ENCODE measurements around the gene RICTOR. TPM values are rescaled to one million over a fixed set of nuclear protein-coding genes. Genes with fewer than 3 reads are reported as not detected.

RICTOR gene
- total RNA-seq, 1 donor from 2014 or later, result 34.2 TPM

DNA sequence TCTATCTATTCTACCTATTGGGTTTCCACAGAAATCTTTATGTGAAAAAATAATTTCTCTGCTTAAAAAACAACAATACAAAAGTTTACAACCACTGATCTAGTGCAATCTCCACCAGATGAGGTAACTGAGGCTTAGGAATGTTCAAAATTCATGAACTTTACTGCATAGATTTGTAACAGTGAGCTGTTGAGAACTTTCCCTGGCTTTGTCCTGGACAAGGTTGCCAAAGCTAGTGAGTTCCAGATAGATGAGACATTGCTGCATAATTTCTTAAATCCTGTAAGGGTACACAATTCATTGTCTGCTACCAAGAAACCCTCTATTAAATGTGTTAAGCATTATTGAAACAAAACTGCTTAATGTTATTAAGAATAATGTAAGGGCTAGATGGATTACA lies 125.7 kb downstream of the RICTOR start:
- peaks cover 7% of the 10 kb centered on the region for H3K4me1 Mint-ChIP-seq
- intact Hi-C loops (cut with micrococcal nuclease), result no loop called here
- no peak overlapping the region for H3K27ac Mint-ChIP-seq
- no peak overlapping the region for H3K4me3 Mint-ChIP-seq
- peaks cover 44% of the 10 kb centered on the region for H3K36me3 Mint-ChIP-seq (ENCODE audit: low read depth)
- no peaks in the 10 kb centered on the region for H3K9me3 Mint-ChIP-seq
- no peak for DNase-seq
- H3K27me3 Mint-ChIP-seq, result no peaks in the 10 kb centered on the region

DNA sequence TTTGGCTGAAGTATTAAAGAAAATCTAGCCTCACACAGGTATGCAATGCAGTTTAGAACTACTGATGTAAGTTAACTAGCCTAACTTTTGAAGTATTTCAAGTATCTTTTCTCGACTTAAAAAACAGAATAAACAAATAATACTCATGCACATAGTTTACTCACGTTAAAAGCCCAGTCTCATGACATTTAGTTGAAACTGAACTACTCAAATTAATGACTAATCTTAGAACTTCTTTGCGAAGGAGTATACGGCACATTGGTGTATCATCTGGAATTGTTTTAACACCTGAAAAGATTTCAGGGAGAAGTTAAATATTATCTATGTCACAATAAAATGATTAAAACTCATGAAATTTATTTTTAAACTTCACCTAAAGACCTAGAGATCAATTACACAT lies 129.9 kb downstream of the RICTOR start:
- Mint-ChIP-seq H3K9me3 (no peaks in the 10 kb centered on the region), H3K4me3 (no peak overlapping the region), H3K27me3 (no peaks in the 10 kb centered on the region), H3K4me1 (peaks cover 9% of the 10 kb centered on the region), H3K36me3 (ENCODE audit: low read depth) (peaks cover 39% of the 10 kb centered on the region), H3K27ac (no peak overlapping the region)
- intact Hi-C loops (cut with micrococcal nuclease), result no loop called here
- no peak for DNase-seq

DNA sequence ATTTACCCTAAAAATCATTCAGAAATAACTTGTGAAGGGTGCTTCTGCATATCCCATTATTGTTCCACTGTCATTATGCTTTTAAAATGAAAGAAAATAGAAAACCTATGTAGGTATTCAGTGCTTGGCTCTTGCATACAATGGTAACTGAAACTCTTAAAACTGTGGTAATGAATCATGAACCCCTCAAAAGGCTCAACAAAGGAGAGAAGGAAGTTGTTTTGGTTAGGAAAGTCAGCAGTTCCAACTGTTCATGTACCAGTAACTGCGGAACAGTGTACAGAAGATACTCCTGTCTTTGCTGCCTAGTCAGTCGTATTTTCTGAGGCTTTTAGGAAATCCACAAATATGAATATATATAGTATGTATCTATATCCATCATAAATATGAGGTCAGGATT lies 132.3 kb downstream of the RICTOR start:
- intact Hi-C loops (cut with micrococcal nuclease), result no loop called here
- Mint-ChIP-seq H3K9me3 (no peaks in the 10 kb centered on the region), H3K27me3 (no peaks in the 10 kb centered on the region), H3K36me3 (ENCODE audit: low read depth) (peaks cover 39% of the 10 kb centered on the region), H3K4me3 (no peak overlapping the region), H3K4me1 (peaks cover 7% of the 10 kb centered on the region), H3K27ac (no peak overlapping the region)
- no peak for DNase-seq

DNA sequence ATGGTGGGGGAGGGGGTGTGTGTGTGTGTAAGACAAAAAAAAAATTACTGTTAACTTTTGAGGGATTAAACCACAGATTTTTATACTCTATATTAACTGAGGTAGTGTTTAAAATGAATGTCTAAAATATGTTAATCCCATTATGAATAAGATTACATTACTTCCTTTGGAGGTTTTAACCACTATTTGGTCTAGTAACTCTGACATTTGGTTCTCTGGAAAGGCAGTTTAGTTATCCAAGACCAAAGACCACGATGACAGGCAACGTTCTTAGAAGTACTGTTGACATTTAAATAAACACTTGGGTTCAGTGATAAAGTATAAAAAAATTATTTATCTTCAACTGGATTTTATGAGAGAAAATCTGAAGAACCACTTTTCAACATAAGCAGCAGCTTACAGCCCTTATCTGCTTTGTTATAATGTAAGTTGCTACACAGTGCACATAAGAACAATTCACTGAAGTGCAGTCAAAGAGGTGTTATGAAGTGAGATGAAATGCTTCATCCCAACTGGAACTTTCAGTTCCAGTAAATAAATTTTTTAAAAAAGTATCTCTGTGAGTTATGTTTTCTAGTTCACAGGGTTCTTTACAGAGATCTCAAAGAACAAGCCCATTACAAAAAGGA lies 133.9 kb downstream of the RICTOR start:
- intact Hi-C loops (cut with micrococcal nuclease), result no loop called here
- no peak overlapping the region for H3K4me3 Mint-ChIP-seq
- H3K9me3 Mint-ChIP-seq, result no peaks in the 10 kb centered on the region
- no peak for DNase-seq
- peaks cover 2% of the 10 kb centered on the region for H3K4me1 Mint-ChIP-seq
- H3K27me3 Mint-ChIP-seq, result no peaks in the 10 kb centered on the region
- H3K36me3 Mint-ChIP-seq (ENCODE audit: low read depth), result peaks cover 35% of the 10 kb centered on the region
- H3K27ac Mint-ChIP-seq, result no peak overlapping the region

DNA sequence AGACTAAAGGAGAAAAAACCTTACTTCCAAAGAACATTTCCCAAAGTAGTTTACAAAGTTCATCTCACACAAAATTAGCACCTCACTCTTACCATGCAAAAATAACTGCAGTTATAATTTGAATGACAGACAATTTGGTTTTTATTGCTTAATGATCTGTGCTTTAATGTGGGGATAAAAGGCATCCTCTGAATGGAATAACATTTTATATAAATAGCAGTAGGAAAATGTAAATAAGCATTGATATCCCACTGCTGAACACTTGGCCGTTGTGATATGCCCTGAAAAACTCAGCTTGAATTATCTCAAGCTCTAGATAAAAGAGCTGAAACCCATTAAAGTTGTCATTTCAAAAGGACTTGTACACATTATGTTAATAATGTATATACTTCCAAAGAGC lies 135.2 kb downstream of the RICTOR start:
- Mint-ChIP-seq H3K27me3 (no peaks in the 10 kb centered on the region), H3K9me3 (no peaks in the 10 kb centered on the region)
- intact Hi-C loops (cut with micrococcal nuclease), result no loop called here

DNA sequence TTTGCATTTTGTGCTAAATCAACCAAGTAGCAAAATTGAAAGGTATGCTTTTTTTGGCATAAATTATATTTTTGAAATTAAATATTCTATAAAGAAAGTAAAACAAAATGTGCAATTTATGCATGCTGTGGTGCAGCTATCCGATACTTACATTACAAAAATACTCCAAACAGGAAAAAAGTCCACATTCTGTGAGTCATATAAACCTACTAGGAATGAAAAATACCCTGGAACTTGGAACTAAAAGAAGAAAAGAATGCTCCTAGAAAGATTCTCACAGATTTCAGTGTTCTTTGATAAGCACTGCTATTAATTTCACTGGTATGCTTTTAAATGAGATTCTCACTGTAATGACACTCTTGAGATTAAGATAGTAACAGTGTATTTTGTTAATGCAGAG lies 135.8 kb downstream of the RICTOR start:
- H3K4me1 Mint-ChIP-seq, result peaks cover 2% of the 10 kb centered on the region
- no peaks in the 10 kb centered on the region for H3K27me3 Mint-ChIP-seq
- intact Hi-C loops (cut with micrococcal nuclease), result no loop called here
- no peak for DNase-seq
- no peaks in the 10 kb centered on the region for H3K9me3 Mint-ChIP-seq
- H3K4me3 Mint-ChIP-seq, result no peak overlapping the region
- H3K27ac Mint-ChIP-seq, result no peak overlapping the region
- H3K36me3 Mint-ChIP-seq (ENCODE audit: low read depth), result peaks cover 29% of the 10 kb centered on the region

More for the DNA sequence above, 135.2 kb downstream of the RICTOR start:
- no peak overlapping the region for H3K27ac Mint-ChIP-seq
- peaks cover 2% of the 10 kb centered on the region for H3K4me1 Mint-ChIP-seq
- peaks cover 29% of the 10 kb centered on the region for H3K36me3 Mint-ChIP-seq (ENCODE audit: low read depth)
- no peak for DNase-seq
- H3K4me3 Mint-ChIP-seq, result no peak overlapping the region

DNA sequence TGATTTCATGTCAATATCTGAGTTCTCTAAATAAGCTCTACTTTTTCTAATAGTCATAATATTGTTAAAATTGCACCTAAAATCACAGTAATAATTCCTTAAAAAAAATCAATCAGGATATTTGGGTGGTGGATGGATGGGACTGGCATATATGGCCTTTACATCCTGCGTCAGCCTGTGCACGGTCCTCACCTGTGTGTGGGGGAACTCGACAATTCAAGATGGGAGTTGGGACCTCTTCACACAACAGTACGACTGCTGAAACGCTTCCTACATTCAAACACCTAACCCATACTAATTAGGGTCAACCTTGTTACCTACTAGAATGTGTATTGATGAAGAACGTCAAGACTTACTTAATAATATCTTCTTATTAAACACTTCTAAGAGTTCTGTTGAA lies 137.9 kb downstream of the RICTOR start:
- no peak for DNase-seq
- Mint-ChIP-seq H3K4me1 (no peaks in the 10 kb centered on the region), H3K27me3 (no peaks in the 10 kb centered on the region), H3K4me3 (no peak overlapping the region), H3K27ac (no peak overlapping the region), H3K36me3 (ENCODE audit: low read depth) (peaks cover 19% of the 10 kb centered on the region), H3K9me3 (no peaks in the 10 kb centered on the region)
- intact Hi-C loops (cut with micrococcal nuclease), result no loop called here

DNA sequence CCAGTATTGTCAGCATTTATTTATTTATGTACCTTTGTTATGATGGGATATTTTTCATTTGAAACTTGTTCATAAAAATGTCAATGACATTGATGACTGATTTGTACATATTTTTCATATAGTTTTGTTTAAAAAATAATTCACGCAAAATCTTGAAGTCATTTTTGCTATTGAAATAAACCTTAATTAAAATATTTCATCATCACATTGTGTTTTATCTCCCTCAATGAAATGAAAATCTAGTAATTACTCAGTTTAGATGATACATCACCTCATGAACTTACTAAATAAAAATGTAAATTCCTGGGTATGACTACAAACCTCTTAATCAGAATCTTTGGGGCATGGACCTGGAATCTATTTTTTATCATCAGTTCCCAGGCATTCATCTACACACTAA lies 138.8 kb downstream of the RICTOR start:
- no peaks in the 10 kb centered on the region for H3K9me3 Mint-ChIP-seq
- peaks cover 2% of the 10 kb centered on the region for H3K27me3 Mint-ChIP-seq
- no peak overlapping the region for H3K4me3 Mint-ChIP-seq
- H3K4me1 Mint-ChIP-seq, result no peaks in the 10 kb centered on the region
- H3K27ac Mint-ChIP-seq, result no peak overlapping the region
- intact Hi-C loops (cut with micrococcal nuclease), result no loop called here
- no peak for DNase-seq
- H3K36me3 Mint-ChIP-seq (ENCODE audit: low read depth), result peaks cover 17% of the 10 kb centered on the region

DNA sequence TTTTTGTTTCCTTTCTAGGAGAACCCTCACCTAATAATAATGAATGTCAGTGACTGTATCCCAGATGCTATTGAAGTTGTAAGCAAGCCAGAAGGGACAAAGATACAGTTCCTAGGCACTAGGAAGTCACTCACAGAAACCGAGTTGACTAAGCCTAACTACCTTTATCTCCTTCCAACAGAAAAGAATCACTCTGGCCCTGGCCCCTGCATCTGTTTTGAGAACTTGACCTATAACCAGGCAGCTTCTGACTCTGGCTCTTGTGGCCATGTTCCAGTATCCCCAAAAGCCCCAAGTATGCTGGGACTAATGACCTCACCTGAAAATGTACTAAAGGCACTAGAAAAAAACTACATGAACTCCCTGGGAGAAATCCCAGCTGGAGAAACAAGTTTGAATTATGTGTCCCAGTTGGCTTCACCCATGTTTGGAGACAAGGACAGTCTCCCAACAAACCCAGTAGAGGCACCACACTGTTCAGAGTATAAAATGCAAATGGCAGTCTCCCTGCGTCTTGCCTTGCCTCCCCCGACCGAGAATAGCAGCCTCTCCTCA lies 141.3 kb downstream of the RICTOR start:
- Mint-ChIP-seq H3K36me3 (ENCODE audit: low read depth) (peaks cover 6% of the 10 kb centered on the region), H3K4me3 (no peak overlapping the region), H3K27me3 (peaks cover 5% of the 10 kb centered on the region), H3K9me3 (peaks cover 4% of the 10 kb centered on the region), H3K27ac (no peak overlapping the region), H3K4me1 (no peaks in the 10 kb centered on the region)
- intact Hi-C loops (cut with micrococcal nuclease), result no loop called here
- no peak for DNase-seq

DNA sequence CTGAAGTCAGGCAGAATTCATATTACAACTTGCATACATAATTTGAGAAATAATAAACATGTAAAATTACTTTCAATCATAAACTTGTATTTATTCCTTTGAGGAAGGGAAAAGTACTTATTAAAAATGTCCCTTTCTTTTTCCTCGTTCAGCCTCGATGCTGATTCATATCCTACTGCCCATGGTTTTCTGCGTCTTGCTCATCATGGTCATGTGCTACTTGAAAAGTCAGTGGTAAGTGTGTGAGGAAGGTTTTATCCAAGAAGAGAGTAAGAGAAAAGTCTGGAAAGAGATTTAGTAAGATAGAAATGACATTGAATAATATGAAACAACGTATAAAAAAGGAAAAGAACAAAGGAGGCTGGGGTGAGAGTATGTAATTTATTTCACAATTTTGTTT lies 142.5 kb downstream of the RICTOR start:
- peaks cover 5% of the 10 kb centered on the region for H3K27me3 Mint-ChIP-seq
- peaks cover 6% of the 10 kb centered on the region for H3K9me3 Mint-ChIP-seq
- no peak overlapping the region for H3K4me3 Mint-ChIP-seq
- no peaks in the 10 kb centered on the region for H3K4me1 Mint-ChIP-seq
- DNase-seq, result no peak
- H3K36me3 Mint-ChIP-seq (ENCODE audit: low read depth), result peaks cover 2% of the 10 kb centered on the region
- H3K27ac Mint-ChIP-seq, result no peak overlapping the region
- intact Hi-C loops (cut with micrococcal nuclease), result no loop called here

DNA sequence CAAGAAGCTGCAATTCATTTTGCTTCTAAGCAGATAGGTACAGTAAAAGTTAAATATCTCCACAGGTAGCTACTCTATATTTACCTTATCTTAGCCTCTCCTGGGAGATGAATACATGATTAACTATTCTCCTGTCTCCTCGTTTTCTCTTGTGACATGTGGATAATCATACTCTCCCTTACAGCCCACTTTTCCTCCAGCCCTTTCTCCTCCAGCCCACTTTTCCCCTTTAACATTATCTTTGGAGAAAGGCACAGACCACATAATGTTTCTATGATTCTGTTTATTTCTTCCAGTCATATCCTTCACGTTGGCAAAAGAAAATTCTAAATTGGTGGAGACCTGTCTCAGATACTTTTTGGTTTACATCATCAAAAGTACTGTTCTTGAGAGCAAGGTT lies 144.4 kb downstream of the RICTOR start:
- H3K27ac Mint-ChIP-seq, result no peak overlapping the region
- no peak for DNase-seq
- H3K27me3 Mint-ChIP-seq, result peaks cover 16% of the 10 kb centered on the region
- no peaks in the 10 kb centered on the region for H3K36me3 Mint-ChIP-seq (ENCODE audit: low read depth)
- H3K9me3 Mint-ChIP-seq, result peaks cover 6% of the 10 kb centered on the region
- H3K4me3 Mint-ChIP-seq, result no peak overlapping the region
- H3K4me1 Mint-ChIP-seq, result no peaks in the 10 kb centered on the region
- intact Hi-C loops (cut with micrococcal nuclease), result no loop called here

DNA sequence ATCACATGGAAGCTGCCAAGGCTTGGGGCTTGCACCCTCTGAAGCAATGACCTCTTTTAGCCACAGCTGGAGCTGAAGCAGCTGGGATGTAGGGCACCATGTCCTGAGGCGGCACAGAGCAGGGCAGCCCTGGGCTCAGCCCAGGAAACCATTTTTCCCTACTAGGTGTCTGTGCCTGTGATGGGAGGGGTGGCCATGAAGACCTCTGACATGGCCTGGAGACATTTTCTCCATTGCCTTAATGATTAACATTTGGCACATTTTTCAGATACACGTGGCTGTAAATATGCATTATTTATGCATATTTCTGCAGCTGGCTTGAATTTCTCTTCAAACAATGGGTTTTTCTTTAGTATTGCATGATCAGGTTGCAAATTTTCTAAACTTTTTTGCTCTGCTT lies 146.7 kb downstream of the RICTOR start:
- Mint-ChIP-seq H3K27me3 (peaks cover 21% of the 10 kb centered on the region), H3K27ac (no peak overlapping the region), H3K36me3 (ENCODE audit: low read depth) (no peaks in the 10 kb centered on the region), H3K4me3 (no peak overlapping the region), H3K4me1 (no peaks in the 10 kb centered on the region), H3K9me3 (peaks cover 6% of the 10 kb centered on the region)
- no peak for DNase-seq
- intact Hi-C loops (cut with micrococcal nuclease), result no loop called here

DNA sequence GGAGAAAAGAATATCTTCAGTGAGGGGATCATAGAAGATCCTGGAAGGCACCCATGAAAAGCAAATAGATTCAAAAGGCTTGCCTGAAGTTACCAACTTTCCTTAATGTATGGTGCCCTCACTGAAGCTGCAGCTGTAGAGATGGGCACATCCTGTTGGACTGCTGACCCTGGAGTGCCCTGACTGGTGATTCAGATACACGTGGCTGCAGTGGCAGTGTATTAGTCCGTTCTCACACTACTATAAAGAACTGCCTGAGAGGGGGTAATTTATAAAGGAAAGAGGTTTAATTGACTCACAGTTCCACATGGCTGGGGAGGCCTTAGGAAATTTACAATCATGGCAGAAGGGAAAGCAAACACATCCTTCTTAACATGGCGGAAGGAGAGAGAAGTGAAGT lies 148.1 kb downstream of the RICTOR start:
- H3K4me1 Mint-ChIP-seq, result no peaks in the 10 kb centered on the region
- H3K9me3 Mint-ChIP-seq, result peaks cover 6% of the 10 kb centered on the region
- no peak overlapping the region for H3K4me3 Mint-ChIP-seq
- no peak overlapping the region for H3K27ac Mint-ChIP-seq
- DNase-seq, result no peak
- no peaks in the 10 kb centered on the region for H3K36me3 Mint-ChIP-seq (ENCODE audit: low read depth)
- H3K27me3 Mint-ChIP-seq, result peaks cover 23% of the 10 kb centered on the region
- intact Hi-C loops (cut with micrococcal nuclease), result no loop called here

DNA sequence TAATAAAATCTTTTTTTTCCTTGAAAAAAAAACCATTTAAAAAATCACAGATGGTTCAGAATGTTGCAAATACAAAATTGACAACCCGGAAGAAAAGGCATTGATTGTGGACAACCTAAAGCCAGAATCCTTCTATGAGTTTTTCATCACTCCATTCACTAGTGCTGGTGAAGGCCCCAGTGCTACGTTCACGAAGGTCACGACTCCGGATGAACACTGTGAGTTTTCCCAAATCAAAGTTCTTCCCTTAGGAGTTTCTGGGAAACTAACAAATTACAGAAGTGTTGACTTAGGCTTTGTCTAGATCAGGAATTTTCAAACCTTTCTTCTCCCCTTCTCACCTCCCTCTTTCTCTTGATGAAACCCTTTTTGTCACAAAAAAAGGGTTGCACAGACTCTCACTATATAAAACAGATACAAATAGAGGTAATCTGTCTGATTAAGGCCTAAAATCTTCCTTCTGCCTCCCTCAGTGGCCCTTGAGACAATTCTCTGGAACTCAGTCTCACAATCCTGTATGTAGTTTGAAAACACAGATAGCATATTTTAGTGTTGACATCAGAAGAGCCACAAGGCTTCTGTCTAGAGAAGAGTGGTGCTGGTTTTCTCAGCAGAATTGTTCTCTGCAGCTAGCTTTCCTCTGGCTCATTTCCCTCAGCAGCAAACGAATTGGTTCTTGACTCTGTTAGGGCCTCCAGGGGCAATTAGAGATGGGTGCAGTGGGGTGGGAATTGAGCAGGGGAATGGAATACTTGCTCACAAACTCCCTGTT lies 148.9 kb downstream of the RICTOR start:
- no peak for DNase-seq
- H3K4me1 Mint-ChIP-seq, result no peaks in the 10 kb centered on the region
- H3K4me3 Mint-ChIP-seq, result no peak overlapping the region
- H3K27me3 Mint-ChIP-seq, result peaks cover 21% of the 10 kb centered on the region
- H3K9me3 Mint-ChIP-seq, result peaks cover 6% of the 10 kb centered on the region
- intact Hi-C loops (cut with micrococcal nuclease), result no loop called here
- no peak overlapping the region for H3K27ac Mint-ChIP-seq
- no peaks in the 10 kb centered on the region for H3K36me3 Mint-ChIP-seq (ENCODE audit: low read depth)
